ENCODE measurements around the gene RORC.

The RORC gene

GRCh38 chr1:151827853-151828252, 3.7 kb downstream of the RORC start:
- DNase-seq (ENCODE audit: low read depth in 3 of 3) = no peak

- DNase-seq (ENCODE audit: low read depth in 3 of 3) = peak in 1 of 3 experiments; percentile 47
Observed at GRCh38 chr1:151825751-151826660, 5.6 kb downstream of the RORC start.

DNA sequence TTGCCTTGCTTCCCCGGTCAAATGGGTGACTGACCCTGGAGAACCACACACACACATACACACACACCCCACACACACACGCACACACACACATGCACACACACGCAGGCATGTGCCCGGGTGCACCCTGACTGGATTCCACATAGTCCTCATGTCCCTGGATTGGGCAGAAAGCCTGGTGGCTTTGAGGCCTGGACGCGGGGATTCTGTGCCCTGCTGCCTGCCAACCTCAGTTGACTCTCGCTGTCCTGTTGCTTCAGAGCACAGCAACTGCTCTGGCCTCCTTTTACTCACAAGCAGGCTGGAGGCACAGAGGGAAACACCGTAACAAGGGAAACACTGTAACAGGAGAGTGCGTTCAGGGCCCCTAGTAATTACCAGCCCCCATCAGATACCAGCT, 6.4 kb downstream of the RORC start:
- DNase-seq (ENCODE audit: low read depth in 3 of 3) = no peak

- DNase-seq (ENCODE audit: low read depth in 3 of 3) = no peak
Observed at GRCh38 chr1:151823175-151823574, 8.4 kb downstream of the RORC start.

DNA sequence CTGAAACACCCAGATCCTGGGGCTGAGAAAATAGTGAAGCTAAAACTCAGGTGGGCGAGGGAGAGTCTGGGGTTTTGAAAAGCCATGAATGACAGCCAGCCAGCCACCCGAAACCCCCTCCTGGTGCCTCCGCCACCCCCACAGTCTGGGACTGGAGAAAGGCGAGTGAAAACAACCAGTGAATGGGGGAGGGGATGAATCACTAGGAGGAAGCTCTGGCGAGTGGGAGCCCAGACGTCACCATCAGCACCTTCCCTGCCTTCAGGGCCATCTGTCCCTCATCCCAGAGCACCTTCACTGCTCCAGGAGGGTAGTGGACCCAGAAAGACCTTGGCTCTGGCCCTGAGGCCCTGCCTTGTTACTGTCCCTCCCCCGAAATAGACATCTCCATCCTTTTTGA, 9.2 kb downstream of the RORC start:
- peak in 1 of 3 experiments; percentile 62 for DNase-seq (ENCODE audit: low read depth in 3 of 3)

DNA sequence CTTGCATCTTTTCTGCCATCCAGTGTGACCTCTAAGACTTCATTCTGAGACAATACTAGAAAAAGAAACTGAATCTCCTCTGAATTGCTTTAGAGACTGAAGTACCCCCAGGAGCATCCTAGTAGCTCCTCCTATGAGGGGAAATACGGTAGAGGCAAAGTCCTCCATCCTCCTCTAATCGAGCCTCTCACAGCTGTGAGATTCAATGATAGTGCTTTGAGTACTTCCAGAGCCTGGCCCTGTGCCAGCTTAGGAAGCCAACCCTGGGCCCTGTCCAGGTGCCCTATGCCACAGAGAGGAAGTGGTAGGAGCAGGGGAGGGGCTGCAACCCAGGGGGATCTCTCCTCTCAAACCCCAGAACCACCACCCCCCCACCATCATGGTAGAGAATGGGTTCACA, 10.7 kb downstream of the RORC start:
- DNase-seq (ENCODE audit: low read depth in 3 of 3) = no peak

GRCh38 chr1:151819976-151820623, 11.5 kb downstream of the RORC start:
- no peak for DNase-seq (ENCODE audit: low read depth in 3 of 3)

- DNase-seq (ENCODE audit: low read depth in 3 of 3) = no peak
Observed at GRCh38 chr1:151819227-151819835, 12.3 kb downstream of the RORC start.

DNA sequence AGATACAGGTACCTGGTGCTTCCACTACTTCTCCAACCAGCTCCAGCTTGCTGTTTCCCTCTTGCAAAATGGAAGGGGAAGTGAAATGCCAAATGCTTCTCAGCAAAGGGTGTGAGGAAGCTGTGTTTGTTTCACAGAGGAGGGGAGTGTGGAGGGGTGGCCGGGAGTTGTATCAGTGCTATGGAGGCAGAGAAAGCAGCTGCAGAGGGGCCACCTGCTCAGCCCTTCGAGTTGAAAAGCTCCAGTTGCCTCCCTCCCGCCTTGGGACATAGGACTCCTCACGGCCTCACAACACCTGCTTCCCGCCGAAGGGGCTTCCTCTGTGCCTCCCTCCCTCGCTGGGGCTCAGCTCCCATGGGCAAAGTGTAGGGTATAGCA, 14.3 kb downstream of the RORC start:
- no peak for DNase-seq (ENCODE audit: low read depth in 3 of 3)

DNA sequence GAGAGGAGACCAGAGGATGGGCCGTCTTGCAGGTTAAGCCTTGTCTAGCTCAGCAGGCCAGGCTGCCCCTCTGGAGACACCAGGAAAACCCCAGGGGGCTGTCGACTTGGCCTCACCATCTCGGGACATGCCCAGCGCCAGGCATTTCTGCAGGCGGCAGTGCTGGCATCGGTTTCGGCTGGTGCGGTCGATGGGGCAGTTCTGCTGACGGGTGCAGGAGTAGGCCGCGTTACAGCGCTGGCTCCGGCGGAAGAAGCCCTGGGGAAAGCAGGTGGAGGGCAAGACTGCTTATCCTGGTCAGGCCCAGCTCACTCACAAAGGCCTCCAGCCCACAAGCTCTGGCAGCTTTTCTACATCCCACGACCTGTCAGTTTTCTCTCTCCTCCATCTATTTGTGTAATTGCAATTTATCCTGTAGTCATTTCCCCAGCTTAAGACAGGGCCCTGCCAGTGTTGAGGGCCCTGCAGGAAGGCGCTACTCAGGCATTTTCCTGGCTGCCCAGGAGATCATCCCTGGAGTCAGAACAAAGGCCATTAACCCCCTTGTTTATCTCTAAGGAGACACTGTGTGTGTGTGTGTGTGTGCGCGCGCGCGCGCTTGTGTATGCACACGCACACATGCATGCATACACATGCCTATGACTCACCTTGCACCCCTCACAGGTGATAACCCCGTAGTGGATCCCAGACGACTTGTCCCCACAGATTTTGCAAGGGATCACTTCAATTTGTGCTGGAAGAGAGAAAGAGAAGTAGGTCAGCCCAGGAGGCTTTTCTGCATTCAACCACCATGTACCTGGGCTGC, 14.9 kb downstream of the RORC start:
- no peak for DNase-seq (ENCODE audit: low read depth in 3 of 3)

GRCh38 chr1:151815716-151816327, 15.8 kb downstream of the RORC start:
- DNase-seq (ENCODE audit: low read depth in 3 of 3) = no peak

GRCh38 chr1:151814971-151815545, 16.5 kb downstream of the RORC start:
- DNase-seq (ENCODE audit: low read depth in 3 of 3) = no peak

GRCh38 chr1:151814426-151814825, 17.2 kb downstream of the RORC start:
- DNase-seq (ENCODE audit: low read depth in 3 of 3) = no peak

- DNase-seq (ENCODE audit: low read depth in 3 of 3) = no peak
Observed at GRCh38 chr1:151813271-151813977, 18.2 kb downstream of the RORC start.

- DNase-seq (ENCODE audit: low read depth in 3 of 3) = no peak
Observed at GRCh38 chr1:151811181-151811580, 20.4 kb downstream of the RORC start.

DNA sequence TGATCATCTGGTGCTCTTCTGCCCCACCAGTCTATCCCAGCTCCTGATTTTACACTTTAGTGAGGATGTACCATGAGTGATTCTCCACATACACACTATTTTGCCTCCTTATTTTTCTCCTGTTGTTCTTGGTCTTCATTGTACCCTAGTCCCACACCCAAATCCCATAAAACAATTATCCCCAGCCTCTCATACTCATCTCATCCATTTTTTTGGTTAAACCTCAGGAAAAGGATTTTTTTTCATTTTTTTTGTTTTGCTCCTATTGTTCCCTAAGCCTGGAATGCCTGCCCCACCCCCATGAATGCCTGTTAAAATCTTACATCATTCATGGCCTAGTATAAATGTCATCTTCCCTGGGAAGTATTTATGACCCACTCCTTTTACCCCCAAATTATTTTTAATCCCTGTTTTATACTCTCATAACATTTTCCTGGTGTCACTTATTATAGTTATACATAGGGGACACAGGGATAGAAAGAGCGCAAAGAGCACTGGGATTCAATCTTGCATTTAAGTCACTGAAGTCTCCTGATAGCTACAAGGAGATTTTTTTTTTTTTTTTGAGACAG, 21.5 kb downstream of the RORC start:
- no peak for DNase-seq (ENCODE audit: low read depth in 3 of 3)

DNA sequence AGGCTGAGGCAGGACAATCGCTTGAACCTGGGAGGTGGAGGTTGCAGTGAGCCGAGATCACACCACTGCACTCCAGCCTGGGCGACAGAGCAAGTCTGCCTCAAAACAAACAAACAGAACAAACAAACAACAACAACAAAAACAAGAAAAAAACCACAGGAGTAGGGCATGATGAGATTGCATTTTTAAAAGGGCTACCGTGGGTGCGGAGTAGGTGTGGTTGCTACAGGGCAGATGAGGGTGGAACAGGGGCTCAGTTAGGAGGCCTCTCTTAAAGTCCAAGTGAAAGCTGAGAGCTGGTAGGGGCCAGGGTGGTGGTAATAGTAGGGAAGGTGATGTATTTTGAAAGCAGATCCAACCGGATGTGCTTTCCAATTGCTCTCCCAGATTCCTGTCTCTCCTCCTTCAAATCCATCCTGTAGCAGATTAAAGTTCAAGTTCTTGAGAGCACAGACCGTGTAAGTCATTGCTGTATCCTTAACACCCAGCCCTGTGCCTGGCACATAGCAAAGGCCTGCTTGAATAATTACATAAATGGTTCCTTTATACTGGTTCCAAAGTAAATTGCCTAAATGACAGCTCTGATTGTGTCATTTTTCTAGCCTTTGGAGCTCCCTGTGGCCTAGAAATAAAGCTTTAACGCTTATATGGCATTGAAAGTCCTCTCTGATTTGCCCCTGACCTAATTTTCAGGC, 22.2 kb downstream of the RORC start:
- no peak for DNase-seq (ENCODE audit: low read depth in 3 of 3)

- DNase-seq (ENCODE audit: low read depth in 3 of 3) = no peak
Observed at GRCh38 chr1:151807766-151808165, 23.8 kb downstream of the RORC start.

DNA sequence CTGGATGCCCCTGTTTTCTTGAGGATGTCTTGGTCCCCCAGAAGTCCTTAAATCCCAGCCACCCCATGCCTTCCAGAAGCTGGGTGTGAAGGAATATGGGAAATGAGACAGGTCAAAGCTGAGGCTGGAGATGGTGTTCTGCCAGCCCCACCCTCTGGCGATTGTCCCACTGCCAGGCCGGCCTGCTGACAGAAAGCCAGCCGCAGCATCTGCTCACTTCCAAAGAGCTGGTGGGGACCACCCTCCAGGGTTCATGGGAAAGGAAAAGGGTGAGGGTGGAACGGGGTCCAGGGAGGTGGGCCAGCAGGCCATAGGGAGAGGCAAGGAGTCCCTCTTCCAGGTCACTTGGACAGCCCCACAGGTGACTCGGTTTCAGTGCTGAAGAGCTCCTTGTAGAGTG, 24.5 kb downstream of the RORC start:
- no peak for DNase-seq (ENCODE audit: low read depth in 3 of 3)

DNA sequence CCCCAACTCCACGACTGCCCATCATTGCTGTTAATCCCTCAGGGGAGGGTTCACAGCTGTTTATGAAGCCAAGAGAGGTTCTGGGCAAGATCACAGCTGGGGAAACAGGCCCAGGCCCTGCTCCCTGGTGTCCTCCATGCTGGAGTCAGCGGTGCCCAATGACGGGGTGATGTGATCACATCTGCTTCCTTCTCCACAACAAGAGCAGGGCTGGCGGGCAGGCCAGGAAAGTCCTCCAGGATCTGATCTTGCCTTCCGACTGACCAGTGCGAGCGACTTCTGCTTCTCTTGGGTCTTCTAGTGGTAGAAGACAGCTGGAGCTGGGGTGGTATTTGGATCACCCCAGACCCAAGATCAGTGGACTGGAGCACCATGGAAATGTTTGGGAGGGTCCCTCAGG, 25.4 kb downstream of the RORC start:
- no peak for DNase-seq (ENCODE audit: low read depth in 3 of 3)
